HepG2 (cell line): Measurements from ENCODE around the gene LDB3. TPM values are rescaled to one million over a fixed set of nuclear protein-coding genes. Genes with fewer than 3 reads are reported as not detected.

Experiments
- ARNTL ChIP-seq: sonication (generic); formaldehyde crosslinking; IDR thresholded peaks from 2 replicates; pipeline ENCODE4 v1.4.0; 2020; ENCODE audit warnings: mild to moderate bottlenecking, missing genetic modification reagents
- ETV5 ChIP-seq: IDR thresholded peaks from 2 replicates; pipeline ENCODE4 v1.6.1; 2018; ENCODE audit warnings: missing biosample characterization, missing genetic modification reagents, inconsistent platforms, borderline replicate concordance
- HNF4G ChIP-seq, 2 experiments: sonication (generic) in 1 of 2; formaldehyde crosslinking in 1 of 2; IDR thresholded peaks; 2 replicates each; pipeline versions ENCODE4 v1.4.0 to v1.6.1; 2011 to 2020; ENCODE audit warnings: borderline replicate concordance in 2 of 2, low read depth in 2 of 2, mild to moderate bottlenecking in 2 of 2, low read length in 1 of 2, missing genetic modification reagents in 1 of 2, moderate library complexity in 1 of 2
- KDM3A ChIP-seq: IDR thresholded peaks from 2 replicates; pipeline ENCODE4 v1.6.1; 2018; ENCODE audit warnings: low read depth, missing compliant biosample characterization
- KLF9 ChIP-seq: IDR thresholded peaks from 2 replicates; pipeline ENCODE4 v1.6.1; 2016; ENCODE audit warnings: low read depth
- PITX1 ChIP-seq: sonication (generic); formaldehyde crosslinking; IDR thresholded peaks from 2 replicates; pipeline ENCODE4 v1.5.1; 2020; ENCODE audit warnings: mild to moderate bottlenecking, missing genetic modification reagents
- RCOR2 ChIP-seq: IDR thresholded peaks from 2 replicates; pipeline ENCODE4 v1.6.1; 2016; ENCODE audit warnings: missing biosample characterization, missing genetic modification reagents
- REPIN1 ChIP-seq: sonication (generic); formaldehyde crosslinking; IDR thresholded peaks from 2 replicates; pipeline ENCODE4 v1.8.0; 2022; ENCODE audit warnings: missing genetic modification reagents, low read depth, mild to moderate bottlenecking, borderline replicate concordance
- SOX13 ChIP-seq, 3 experiments: fragments of 450-650 bp in 1 of 3; sonication (generic) in 1 of 3; formaldehyde crosslinking in 1 of 3; IDR thresholded peaks in 2 of 3; conservative IDR thresholded peaks in 1 of 3; 2 replicates each; pipeline versions ENCODE4 v1.5.0 to v1.6.1; 2016 to 2020; ENCODE audit warnings: antibody characterized with exemption in 1 of 3, mild to moderate bottlenecking in 1 of 3, missing compliant biosample characterization in 1 of 3, missing genetic modification reagents in 1 of 3, moderate library complexity in 1 of 3
- TARDBP ChIP-seq: sonication (generic); formaldehyde crosslinking; IDR thresholded peaks from 2 replicates; pipeline ENCODE4 v1.8.0; 2022; ENCODE audit warnings: mild to moderate bottlenecking, missing genetic modification reagents
- TCF12 ChIP-seq, 2 experiments: fragments of 450-650 bp in 1 of 2; sonication (generic) in 1 of 2; formaldehyde crosslinking in 1 of 2; IDR thresholded peaks; 2 replicates each; pipeline versions ENCODE4 v1.6.1 to v1.8.0; 2017 to 2022; ENCODE audit warnings: antibody characterized with exemption in 1 of 2, mild to moderate bottlenecking in 1 of 2, missing genetic modification reagents in 1 of 2, moderate library complexity in 1 of 2
- ZBTB38 ChIP-seq: sonication (generic); formaldehyde crosslinking; IDR thresholded peaks from 2 replicates; pipeline ENCODE4 v1.5.1; 2020; ENCODE audit warnings: mild to moderate bottlenecking, missing genetic modification reagents
- ZKSCAN1 ChIP-seq: fragments of 150-350 bp; IDR thresholded peaks from 2 replicates; pipeline ENCODE4 v1.6.1; 2014; ENCODE audit warnings: low read length
- ZNF333 ChIP-seq: sonication (generic); formaldehyde crosslinking; IDR thresholded peaks from 2 replicates; pipeline ENCODE4 v1.4.0; 2020; ENCODE audit warnings: mild to moderate bottlenecking, missing genetic modification reagents, borderline replicate concordance
- ZNF609 ChIP-seq: sonication (generic); formaldehyde crosslinking; IDR thresholded peaks from 2 replicates; pipeline ENCODE4 v1.4.0; 2020; ENCODE audit warnings: mild to moderate bottlenecking, missing genetic modification reagents, borderline replicate concordance
- polyA plus RNA-seq, 8 experiments: library from polyadenylated mRNA; depleted of rRNA in 3 of 8; stranded (reverse) in 7 of 8; unstranded in 1 of 8; fragments of >200 nt; fragmentation: Illumina TruSeq in 4 of 8; extraction: Trizol in 4 of 8; gene quantifications; 2 replicates each; pipeline versions ENCODE4 v1.2.1 to v1.2.3, GENCODE V29; 2011 to 2016; ENCODE audit warnings: low read depth in 4 of 8, missing spikeins in 1 of 8, mixed read lengths in 1 of 8; ENCODE audit not compliant: insufficient read depth in 1 of 8
- total RNA-seq, 5 experiments: library from RNA; depleted of rRNA; stranded (reverse); fragments of >200 nt; fragmentation: Illumina TruSeq; extraction: Trizol; gene quantifications; 2 replicates each; pipeline ENCODE4 v1.2.3, GENCODE V29; 2016; ENCODE audit warnings: low read depth in 1 of 5
- TF ChIP-seq, protein P1 (sequence below): IDR thresholded peaks from 2 replicates; pipeline ENCODE4 v1.6.1; 2016; ENCODE audit warnings: low read depth
- TF ChIP-seq, protein P2 (sequence below): sonication (generic); formaldehyde crosslinking; conservative IDR thresholded peaks from 2 replicates; pipeline ENCODE4 v1.4.0; 2020; ENCODE audit warnings: mild to moderate bottlenecking, missing genetic modification reagents, moderate library complexity

Gene LDB3
- total and polyA plus RNA-seq, 2 of the 13 experiments (the other 11 are each of a cell fraction or from before 2014, with no cell fraction given), result not detected

GRCh38 chr10:86775056-86775869, 107.0 kb downstream of the LDB3 start (continued):
- TF ChIP-seq, protein P1, sequence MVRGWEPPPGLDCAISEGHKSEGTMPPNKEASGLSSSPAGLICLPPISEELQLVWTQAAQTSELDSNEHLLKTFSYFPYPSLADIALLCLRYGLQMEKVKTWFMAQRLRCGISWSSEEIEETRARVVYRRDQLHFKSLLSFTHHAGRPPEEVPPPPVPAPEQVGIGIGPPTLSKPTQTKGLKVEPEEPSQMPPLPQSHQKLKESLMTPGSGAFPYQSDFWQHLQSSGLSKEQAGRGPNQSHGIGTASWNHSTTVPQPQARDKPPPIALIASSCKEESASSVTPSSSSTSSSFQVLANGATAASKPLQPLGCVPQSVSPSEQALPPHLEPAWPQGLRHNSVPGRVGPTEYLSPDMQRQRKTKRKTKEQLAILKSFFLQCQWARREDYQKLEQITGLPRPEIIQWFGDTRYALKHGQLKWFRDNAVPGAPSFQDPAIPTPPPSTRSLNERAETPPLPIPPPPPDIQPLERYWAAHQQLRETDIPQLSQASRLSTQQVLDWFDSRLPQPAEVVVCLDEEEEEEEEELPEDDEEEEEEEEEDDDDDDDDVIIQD, result no peak; the same call in 1 of the 2 replicates
- no peak for TF ChIP-seq ZKSCAN1
- no peak for TF ChIP-seq ZNF333 (CRISPR knock-in tag)
- TF ChIP-seq TARDBP (CRISPR knock-in tag), result no peak
- TF ChIP-seq TCF12 (IDR thresholded peaks at IDR 0.05), result no peak
- TF ChIP-seq TCF12 (CRISPR knock-in tag; IDR thresholded peaks at IDR 0.05), result peak; percentile 91; the same call in 1 of the 2 replicates
- peak; percentile 69; the same call in 1 of the 2 replicates for TF ChIP-seq RCOR2 (CRISPR knock-in tag)
- no peak for TF ChIP-seq ZBTB38 (CRISPR knock-in tag)
- no peak; the same call in 1 of the 2 replicates for TF ChIP-seq KDM3A (CRISPR knock-in tag)
- peak; percentile 80; the same call in 1 of the 2 replicates for TF ChIP-seq ETV5
- peak; percentile 99 for TF ChIP-seq ZNF609 (CRISPR knock-in tag)
- TF ChIP-seq REPIN1 (CRISPR knock-in tag), result no peak
- TF ChIP-seq PITX1 (CRISPR knock-in tag), result peak; percentile 80
- TF ChIP-seq, protein P2, sequence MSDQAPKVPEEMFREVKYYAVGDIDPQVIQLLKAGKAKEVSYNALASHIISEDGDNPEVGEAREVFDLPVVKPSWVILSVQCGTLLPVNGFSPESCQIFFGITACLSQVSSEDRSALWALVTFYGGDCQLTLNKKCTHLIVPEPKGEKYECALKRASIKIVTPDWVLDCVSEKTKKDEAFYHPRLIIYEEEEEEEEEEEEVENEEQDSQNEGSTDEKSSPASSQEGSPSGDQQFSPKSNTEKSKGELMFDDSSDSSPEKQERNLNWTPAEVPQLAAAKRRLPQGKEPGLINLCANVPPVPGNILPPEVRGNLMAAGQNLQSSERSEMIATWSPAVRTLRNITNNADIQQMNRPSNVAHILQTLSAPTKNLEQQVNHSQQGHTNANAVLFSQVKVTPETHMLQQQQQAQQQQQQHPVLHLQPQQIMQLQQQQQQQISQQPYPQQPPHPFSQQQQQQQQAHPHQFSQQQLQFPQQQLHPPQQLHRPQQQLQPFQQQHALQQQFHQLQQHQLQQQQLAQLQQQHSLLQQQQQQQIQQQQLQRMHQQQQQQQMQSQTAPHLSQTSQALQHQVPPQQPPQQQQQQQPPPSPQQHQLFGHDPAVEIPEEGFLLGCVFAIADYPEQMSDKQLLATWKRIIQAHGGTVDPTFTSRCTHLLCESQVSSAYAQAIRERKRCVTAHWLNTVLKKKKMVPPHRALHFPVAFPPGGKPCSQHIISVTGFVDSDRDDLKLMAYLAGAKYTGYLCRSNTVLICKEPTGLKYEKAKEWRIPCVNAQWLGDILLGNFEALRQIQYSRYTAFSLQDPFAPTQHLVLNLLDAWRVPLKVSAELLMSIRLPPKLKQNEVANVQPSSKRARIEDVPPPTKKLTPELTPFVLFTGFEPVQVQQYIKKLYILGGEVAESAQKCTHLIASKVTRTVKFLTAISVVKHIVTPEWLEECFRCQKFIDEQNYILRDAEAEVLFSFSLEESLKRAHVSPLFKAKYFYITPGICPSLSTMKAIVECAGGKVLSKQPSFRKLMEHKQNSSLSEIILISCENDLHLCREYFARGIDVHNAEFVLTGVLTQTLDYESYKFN (CRISPR knock-in tag), result peak; percentile 94
- peak; percentile 94 for TF ChIP-seq ARNTL (CRISPR knock-in tag)
- TF ChIP-seq SOX13 (IDR thresholded peaks at IDR 0.05), result peak; percentile 47; the same call in 1 of the 2 replicates
- TF ChIP-seq SOX13 (CRISPR knock-in tag; conservative IDR thresholded peaks at IDR 0.05 in 1 of 2, IDR thresholded peaks at IDR 0.05 in 1 of 2), result peak in 1 of 2 experiments; percentile 81; a peak in 2 of 4 replicates
- TF ChIP-seq HNF4G (IDR thresholded peaks at IDR 0.05; ENCODE audit: borderline replicate concordance, low read depth, low read length), result peak; percentile 18; the same call in 1 of the 2 replicates
- no peak for TF ChIP-seq HNF4G (CRISPR knock-in tag; IDR thresholded peaks at IDR 0.05; ENCODE audit: borderline replicate concordance, low read depth)
- TF ChIP-seq KLF9, result peak; percentile 59; the same call in 1 of the 2 replicates
